Ovary (tissue), 3 donors: ENCODE measurements around the gene SH3PXD2A.

Experiments
- EP300 ChIP-seq: sonication (generic); formaldehyde crosslinking; IDR thresholded peaks from one replicate; pipeline ENCODE4 v1.6.1; 2017; ENCODE audit warnings: antibody characterized with exemption
- POLR2A ChIP-seq: fragments of 450-650 bp; IDR thresholded peaks from one replicate; pipeline ENCODE4 v1.6.1; 2017; ENCODE audit warnings: antibody characterized with exemption, mild to moderate bottlenecking, moderate library complexity
- TF ChIP-seq, protein P1 (sequence below), 3 donors: fragments of 450-650 bp in 2 of 3; fragments of 200-600 bp in 1 of 3; IDR thresholded peaks; one replicate each; pipeline versions ENCODE4 v1.5.1 to v1.8.0; 2016 to 2022; ENCODE audit warnings: antibody characterized with exemption in 3 of 3, mild to moderate bottlenecking in 1 of 3
- donor health status: DM: no; HTN: no; CAD: no.

DNA sequence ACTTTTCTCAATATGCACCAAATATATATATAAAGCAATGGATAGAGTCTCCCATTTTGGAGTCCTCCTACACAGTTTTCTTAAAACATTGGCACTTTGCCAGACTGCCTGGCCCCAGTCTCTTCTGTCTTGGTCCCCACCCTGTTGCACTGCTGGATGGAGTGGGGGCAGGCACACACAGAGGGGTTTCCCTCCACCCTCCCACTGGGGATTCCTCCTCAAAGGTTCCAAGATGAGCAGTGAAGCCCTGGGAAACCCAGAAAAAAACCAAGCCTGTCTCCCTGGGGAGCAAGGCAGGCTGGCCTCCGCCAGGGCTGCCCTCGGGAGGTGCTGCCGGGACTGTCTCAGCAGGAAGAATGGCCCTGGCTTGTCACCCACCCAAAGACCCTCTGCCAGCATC lies 68.0 kb downstream of the SH3PXD2A start:
- TF ChIP-seq, protein P1, sequence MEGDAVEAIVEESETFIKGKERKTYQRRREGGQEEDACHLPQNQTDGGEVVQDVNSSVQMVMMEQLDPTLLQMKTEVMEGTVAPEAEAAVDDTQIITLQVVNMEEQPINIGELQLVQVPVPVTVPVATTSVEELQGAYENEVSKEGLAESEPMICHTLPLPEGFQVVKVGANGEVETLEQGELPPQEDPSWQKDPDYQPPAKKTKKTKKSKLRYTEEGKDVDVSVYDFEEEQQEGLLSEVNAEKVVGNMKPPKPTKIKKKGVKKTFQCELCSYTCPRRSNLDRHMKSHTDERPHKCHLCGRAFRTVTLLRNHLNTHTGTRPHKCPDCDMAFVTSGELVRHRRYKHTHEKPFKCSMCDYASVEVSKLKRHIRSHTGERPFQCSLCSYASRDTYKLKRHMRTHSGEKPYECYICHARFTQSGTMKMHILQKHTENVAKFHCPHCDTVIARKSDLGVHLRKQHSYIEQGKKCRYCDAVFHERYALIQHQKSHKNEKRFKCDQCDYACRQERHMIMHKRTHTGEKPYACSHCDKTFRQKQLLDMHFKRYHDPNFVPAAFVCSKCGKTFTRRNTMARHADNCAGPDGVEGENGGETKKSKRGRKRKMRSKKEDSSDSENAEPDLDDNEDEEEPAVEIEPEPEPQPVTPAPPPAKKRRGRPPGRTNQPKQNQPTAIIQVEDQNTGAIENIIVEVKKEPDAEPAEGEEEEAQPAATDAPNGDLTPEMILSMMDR (IDR thresholded peaks at IDR 0.05) = no peak
- TF ChIP-seq EP300 (no peak), POLR2A (no peak)
